Sigmoid colon (tissue), 7 donors: Measurements from ENCODE around the gene NOD2. TPM values are rescaled to one million over a fixed set of nuclear protein-coding genes. Genes with fewer than 3 reads are reported as not detected.

Experiments
- DNase-seq: peaks from one replicate; pipeline ENCODE4 v3.0.0-alpha.2; 2019
- H3K27ac ChIP-seq, 4 donors: fragments of 200-600 bp; sonication (generic); one replicate each; pipeline ENCODE4 v1.5.1; 2016 to 2019; ENCODE audit warnings: mild to moderate bottlenecking in 1 of 4
- H3K27me3 ChIP-seq, 3 donors: fragments of 200-600 bp; sonication (generic); one replicate each; pipeline ENCODE4 v1.5.1; 2019; ENCODE audit warnings: mild to moderate bottlenecking in 1 of 3
- H3K36me3 ChIP-seq, 4 donors: fragments of 200-600 bp; sonication (generic); one replicate each; pipeline ENCODE4 v1.5.1; 2016 to 2019
- H3K4me1 ChIP-seq, 4 donors: fragments of 200-600 bp; sonication (generic); one replicate each; pipeline ENCODE4 v1.5.1; 2017 to 2019
- H3K4me3 ChIP-seq, 4 donors: fragments of 200-600 bp; sonication (generic); one replicate each; pipeline ENCODE4 v1.5.1; 2017 to 2019; ENCODE audit warnings: mild to moderate bottlenecking in 2 of 4, moderate library complexity in 1 of 4
- H3K9me3 ChIP-seq, 4 donors: fragments of 200-600 bp in 3 of 4; sonication (generic) in 3 of 4; one replicate each; pipeline versions ENCODE4 v1.5.1 to v1.6.1; 2013 to 2019
- EP300 ChIP-seq, 4 donors: sonication (generic); formaldehyde crosslinking; IDR thresholded peaks; one replicate each; pipeline ENCODE4 v1.6.1; 2017; ENCODE audit warnings: antibody characterized with exemption in 4 of 4
- POLR2A ChIP-seq, 2 donors: fragments of 450-650 bp; IDR thresholded peaks; one replicate each; pipeline ENCODE4 v1.6.1; 2016; ENCODE audit warnings: antibody characterized with exemption in 2 of 2, mild to moderate bottlenecking in 2 of 2, moderate library complexity in 2 of 2
- POLR2AphosphoS5 ChIP-seq, 4 donors: sonication (generic); formaldehyde crosslinking; IDR thresholded peaks; one replicate each; pipeline ENCODE4 v1.6.1; 2017; ENCODE audit warnings: antibody characterized with exemption in 4 of 4
- WGBS, 2 donors: extraction: QIAGEN DNeasy Blood & Tissue Kit; methylation state at CpG; one replicate each; pipeline ENCODE4 v1.1.7; 2013; 5-methylcytosine and 5-hydroxymethylcytosine counted together
- intact Hi-C: fragments of 100-400 bp; cut with DNase I; formaldehyde crosslinking; loops from one replicate; pipeline ENCODE4 v1.15.1; 2023
- polyA plus RNA-seq, 3 donors: library from polyadenylated mRNA; stranded (reverse); fragments of 200-250 nt; gene quantifications; one replicate each; pipeline ENCODE4 v1.2.3, GENCODE V29; 2013
- total RNA-seq, 4 donors: library from RNA; depleted of rRNA; stranded (reverse); fragments of >200 nt; gene quantifications; one replicate each; pipeline ENCODE4 v1.1.0, GENCODE V29; 2016
- TF ChIP-seq, protein P1 (sequence below), 4 experiments: fragments of 450-650 bp in 3 of 4; fragments of 200-600 bp in 1 of 4; IDR thresholded peaks; one replicate each; pipeline ENCODE4 v1.5.1; 2016 to 2019; ENCODE audit warnings: antibody characterized with exemption in 4 of 4, mild to moderate bottlenecking in 3 of 4, moderate library complexity in 2 of 4
- donor health status: healthy with polysubstance abuse.
- donor health status: Bipolar disorder and iron deficiency.
- donor health status: healthy.

The NOD2 gene
- total and polyA plus RNA-seq, 7 donors: 0.23 to 3.0 (median 2.5) TPM

DNA sequence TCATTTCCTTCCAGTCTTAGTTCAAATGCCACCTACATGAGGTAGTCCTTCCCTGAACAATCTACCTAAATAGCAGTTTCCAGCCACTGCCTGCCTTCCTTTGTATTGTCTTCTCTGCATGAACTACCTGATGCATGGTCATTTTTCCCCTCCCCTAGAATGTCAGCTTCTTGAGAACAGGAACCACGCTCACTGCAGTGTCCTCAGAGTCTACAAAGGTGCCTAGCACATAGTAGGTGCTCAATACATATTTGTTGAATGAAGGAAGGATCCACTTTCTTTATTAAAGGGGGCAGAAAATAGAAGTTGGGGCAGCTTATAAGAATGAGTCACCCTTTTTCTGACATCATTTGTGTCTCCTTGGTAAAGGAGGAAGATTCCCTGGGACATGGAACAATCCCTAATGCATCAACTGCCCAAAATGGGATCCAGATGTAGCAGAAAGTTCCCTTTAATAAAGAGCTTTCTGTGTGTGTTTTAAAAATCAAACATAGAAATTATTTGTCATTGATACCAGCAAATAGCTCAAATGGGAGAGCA, 44.1 kb downstream of the NOD2 start:
- Histone ChIP-seq H3K4me3 (no peak overlapping the region), H3K36me3 (no peaks in the 10 kb centered on the region), H3K27ac (no peak overlapping the region), H3K27me3 (no peaks in the 10 kb centered on the region), H3K9me3 (no peaks in the 10 kb centered on the region), H3K4me1 (peaks cover 0 to 7% (median 3%) of the 10 kb centered on the region in 4 donors)
- DNase-seq: no peak
- WGBS, 2 donors: 91 to 96% methylated on average over 1 of the region's 1 CpG
- intact Hi-C loops: no loop called here
- no peak for TF ChIP-seq EP300 (IDR thresholded peaks at IDR 0.05)
- TF ChIP-seq POLR2AphosphoS5 (IDR thresholded peaks at IDR 0.05): no peak
- no peak for TF ChIP-seq POLR2A (IDR thresholded peaks at IDR 0.05)
- TF ChIP-seq, protein P1, sequence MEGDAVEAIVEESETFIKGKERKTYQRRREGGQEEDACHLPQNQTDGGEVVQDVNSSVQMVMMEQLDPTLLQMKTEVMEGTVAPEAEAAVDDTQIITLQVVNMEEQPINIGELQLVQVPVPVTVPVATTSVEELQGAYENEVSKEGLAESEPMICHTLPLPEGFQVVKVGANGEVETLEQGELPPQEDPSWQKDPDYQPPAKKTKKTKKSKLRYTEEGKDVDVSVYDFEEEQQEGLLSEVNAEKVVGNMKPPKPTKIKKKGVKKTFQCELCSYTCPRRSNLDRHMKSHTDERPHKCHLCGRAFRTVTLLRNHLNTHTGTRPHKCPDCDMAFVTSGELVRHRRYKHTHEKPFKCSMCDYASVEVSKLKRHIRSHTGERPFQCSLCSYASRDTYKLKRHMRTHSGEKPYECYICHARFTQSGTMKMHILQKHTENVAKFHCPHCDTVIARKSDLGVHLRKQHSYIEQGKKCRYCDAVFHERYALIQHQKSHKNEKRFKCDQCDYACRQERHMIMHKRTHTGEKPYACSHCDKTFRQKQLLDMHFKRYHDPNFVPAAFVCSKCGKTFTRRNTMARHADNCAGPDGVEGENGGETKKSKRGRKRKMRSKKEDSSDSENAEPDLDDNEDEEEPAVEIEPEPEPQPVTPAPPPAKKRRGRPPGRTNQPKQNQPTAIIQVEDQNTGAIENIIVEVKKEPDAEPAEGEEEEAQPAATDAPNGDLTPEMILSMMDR (IDR thresholded peaks at IDR 0.05): no peak

DNA sequence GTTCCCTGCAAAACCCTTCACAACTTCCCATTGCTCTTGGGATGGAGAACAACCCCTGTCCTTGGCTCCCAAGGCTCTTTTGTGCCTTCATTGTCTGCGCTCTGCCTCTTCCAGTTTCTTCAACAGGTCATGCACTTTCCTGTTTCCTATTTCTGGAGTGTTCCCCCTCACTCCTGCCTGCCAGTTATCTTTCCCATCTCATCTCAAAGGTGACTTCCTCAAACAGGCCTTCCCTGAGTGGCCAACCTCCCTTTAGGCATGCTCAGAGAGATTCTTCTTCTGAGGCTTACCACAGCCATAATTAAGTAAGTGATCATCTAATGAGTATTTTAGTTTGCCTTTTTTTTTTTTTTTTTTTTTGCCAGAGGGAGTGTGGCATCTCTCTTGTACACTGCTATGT, 45.6 kb downstream of the NOD2 start:
- intact Hi-C loops: no loop called here

DNA sequence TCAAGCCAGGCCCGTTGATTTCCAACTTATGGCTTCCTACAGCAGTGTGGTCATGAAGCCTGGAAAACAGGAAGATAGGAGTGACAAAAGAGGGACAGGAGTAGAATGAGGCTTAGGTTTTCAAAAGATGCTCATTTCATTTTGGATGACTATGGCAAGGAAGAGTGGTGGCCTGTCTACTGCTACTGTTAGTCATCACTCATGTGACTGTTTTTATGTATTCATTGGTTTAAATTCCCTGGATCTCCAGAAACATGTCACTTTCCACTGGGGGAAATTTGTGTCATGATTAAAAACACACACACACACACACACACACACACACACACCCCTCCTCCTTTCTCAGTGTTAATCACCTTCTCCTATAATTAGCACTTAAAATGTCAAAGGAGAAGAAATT, 47.3 kb downstream of the NOD2 start:
- WGBS, 2 donors: 56 to 84% methylated on average over 1 of the region's 1 CpG
- intact Hi-C loops: loop anchor here (5.0 to 10.0 kb wide), 5 partner anchors 43 to 676 kb away; partner anchors contain the start of genes BRD7, HEATR3 and TENT4B
- Histone ChIP-seq H3K4me1 (peaks cover 0 to 31% (median 25%) of the 10 kb centered on the region in 4 donors), H3K27ac (peak overlapping the region in 1 of 4 donors; percentile 88), H3K27me3 (no peaks in the 10 kb centered on the region), H3K36me3 (no peaks in the 10 kb centered on the region), H3K9me3 (no peaks in the 10 kb centered on the region), H3K4me3 (no peak overlapping the region)
- DNase-seq: no peak
- TF ChIP-seq EP300 (IDR thresholded peaks at IDR 0.05) (no peak), POLR2A (IDR thresholded peaks at IDR 0.05) (no peak), POLR2AphosphoS5 (IDR thresholded peaks at IDR 0.05) (no peak)
- TF ChIP-seq, protein P1 (IDR thresholded peaks at IDR 0.05): no peak

More for the DNA sequence above, 45.6 kb downstream of the NOD2 start:
- Histone ChIP-seq H3K4me3 (no peak overlapping the region), H3K9me3 (no peaks in the 10 kb centered on the region), H3K4me1 (peaks cover 0 to 21% (median 16%) of the 10 kb centered on the region in 4 donors), H3K36me3 (no peaks in the 10 kb centered on the region), H3K27ac (no peak overlapping the region), H3K27me3 (no peaks in the 10 kb centered on the region)
- TF ChIP-seq POLR2AphosphoS5 (IDR thresholded peaks at IDR 0.05) (no peak), EP300 (IDR thresholded peaks at IDR 0.05) (no peak), POLR2A (IDR thresholded peaks at IDR 0.05) (no peak)
- TF ChIP-seq, protein P1 (IDR thresholded peaks at IDR 0.05): no peak
- no peak for DNase-seq
- 96 to 97% methylated on average over 1 of the region's 1 CpG for WGBS, 2 donors

DNA sequence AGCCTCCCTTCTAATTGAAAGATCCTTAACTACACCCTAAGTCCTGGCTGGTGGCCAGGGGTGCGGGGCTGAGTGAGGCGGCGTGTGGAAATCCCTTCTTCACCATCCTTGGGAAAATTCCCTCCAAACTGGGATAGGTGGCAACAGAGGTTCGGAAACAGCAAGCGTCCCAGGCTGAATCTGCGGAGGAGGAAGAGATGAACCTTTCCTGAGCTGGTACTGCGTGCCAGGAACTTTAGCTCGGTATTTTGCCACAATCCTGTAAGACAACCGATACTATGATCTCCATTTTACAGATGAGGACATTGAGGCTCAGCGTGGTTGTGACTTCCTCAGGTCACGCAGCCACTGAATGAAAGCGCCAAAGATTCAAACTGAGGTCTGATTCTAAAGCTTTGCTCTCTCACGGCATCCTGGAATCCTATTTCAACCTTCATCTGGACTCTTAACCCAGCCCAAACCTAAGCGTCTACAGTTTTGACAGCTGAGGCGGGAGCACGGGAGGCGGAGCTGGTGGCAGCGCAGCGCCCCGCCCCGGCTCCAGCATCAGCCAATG, 47.9 kb downstream of the NOD2 start:
- no peaks in the 10 kb centered on the region for H3K9me3 ChIP-seq
- WGBS, 2 donors: 4 to 14% methylated on average over 21 of the region's 21 CpGs
- H3K27me3 ChIP-seq: no peaks in the 10 kb centered on the region
- peak overlapping the region; percentile 29 to 99 (median 95) for H3K4me3 ChIP-seq
- H3K4me1 ChIP-seq: peaks cover 0 to 37% (median 31%) of the 10 kb centered on the region in 4 donors
- intact Hi-C loops: loop anchor here (5.0 to 10.0 kb wide), 5 partner anchors 44 to 677 kb away; partner anchors contain the start of genes BRD7, HEATR3 and TENT4B
- no peak for DNase-seq
- no peaks in the 10 kb centered on the region for H3K36me3 ChIP-seq
- H3K27ac ChIP-seq: peak overlapping the region; percentile 60 to 95 (median 92)
- peak in 1 of 4 donors; percentile 3 for TF ChIP-seq POLR2AphosphoS5 (IDR thresholded peaks at IDR 0.05)
- no peak for TF ChIP-seq EP300 (IDR thresholded peaks at IDR 0.05)

DNA sequence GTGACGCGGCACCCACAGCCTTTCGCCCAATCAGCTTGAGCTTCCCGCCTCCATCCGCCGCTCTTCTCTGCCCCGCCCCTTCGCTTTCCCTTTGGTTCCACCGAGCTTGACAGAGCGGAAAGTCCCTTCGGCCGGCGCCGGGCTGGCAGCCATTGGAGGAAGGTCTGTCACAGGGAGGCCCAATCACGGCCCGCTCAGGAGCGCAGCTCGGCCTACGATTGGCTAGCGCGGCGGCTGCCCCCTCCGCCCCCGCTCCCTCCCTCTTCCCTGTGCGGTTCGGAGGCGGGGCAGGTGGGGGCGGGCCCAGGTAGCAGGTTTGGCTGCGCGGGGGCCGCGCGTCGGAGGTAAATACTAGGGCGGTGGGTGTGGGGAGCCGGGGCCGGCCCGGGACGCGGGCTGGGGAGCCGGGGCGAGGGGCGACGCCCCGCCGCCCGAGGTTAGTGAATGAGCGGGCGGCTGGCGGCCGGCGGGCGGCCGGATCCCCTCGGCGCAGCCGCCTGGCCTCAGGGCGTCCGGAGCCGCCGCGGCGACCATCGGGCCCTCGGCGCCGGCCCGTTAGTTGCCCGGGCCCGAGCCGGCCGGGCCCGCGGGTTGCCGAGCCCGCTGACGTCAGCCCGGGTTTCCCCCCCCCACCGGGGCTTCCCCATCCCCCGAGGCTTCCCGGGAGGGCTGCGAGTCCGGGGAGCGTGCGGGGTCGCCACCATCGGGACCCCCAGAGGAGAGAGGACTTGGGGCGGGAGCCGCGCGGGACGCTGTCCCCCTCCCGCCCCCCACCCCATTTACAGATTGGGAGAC, 48.6 kb downstream of the NOD2 start, which contains the start of gene CYLD:
Gene CYLD, plus strand, starts transcription at position 306 of the 795 bp plus-strand sequence. CDS start 7,613 bp downstream, outside the sequence.
- H3K36me3 ChIP-seq: no peaks in the 10 kb centered on the region
- peak within 1 kb of the TSS; percentile 88 to 95 (median 92) for H3K27ac ChIP-seq
- peaks cover 0 to 42% (median 32%) of the 10 kb centered on the region in 4 donors for H3K4me1 ChIP-seq
- H3K9me3 ChIP-seq: no peaks in the 10 kb centered on the region
- intact Hi-C loops: loop anchor here (2.0 to 10.0 kb wide), 7 partner anchors 45 to 677 kb away; partner anchors contain the start of genes BRD7, HEATR3, NKD1 and TENT4B
- no peaks in the 10 kb centered on the region for H3K27me3 ChIP-seq
- WGBS, 2 donors: 1% methylated on average over 93 of the region's 93 CpGs
- H3K4me3 ChIP-seq: peak within 1 kb of the TSS; percentile 68 to 99 (median 95)
- peak; percentile 100 for DNase-seq
- TF ChIP-seq POLR2A (IDR thresholded peaks at IDR 0.05) (peak in 1 of 2 donors; percentile 29), POLR2AphosphoS5 (IDR thresholded peaks at IDR 0.05) (peak; percentile 42 to 85 (median 80)), EP300 (IDR thresholded peaks at IDR 0.05) (no peak)
- TF ChIP-seq, protein P1 (IDR thresholded peaks at IDR 0.05): no peak
